GM12878 (cell line): ENCODE results near the gene CDH4. TPM values are rescaled to one million over a fixed set of nuclear protein-coding genes. Genes with fewer than 3 reads are reported as not detected.

Source experiments
- ATAC-seq: fragments of 200-7000 bp; cut with Tn5 transposase; 3 replicates; pipeline ENCODE4 v1.9.1; 2020; ENCODE audit warnings: mild to moderate bottlenecking, moderate library complexity
- BruUV-seq: library from RNA; stranded (reverse); fragments of 400-500 nt; replicated peaks from 2 replicates; lab custom pipeline; 2021; lab: Mats Ljungman, UMichigan
- CTCF ChIA-PET: fragments of 300-600 bp; sonication (Branson Sonifier 250); formaldehyde crosslinking; extraction: SDS; loops from one replicate; lab custom pipeline; 2021; ENCODE audit warnings: inconsistent platforms; lab: Yijun Ruan, JAX
- POLR2A ChIA-PET: fragments of 350-600 bp; formaldehyde crosslinking; extraction: SDS; loops from one replicate; lab custom pipeline; 2021; ENCODE audit warnings: inconsistent platforms; lab: Charles Lee
- RAD21 ChIA-PET: fragments of 300-600 bp; sonication (Branson Sonifier 250); formaldehyde crosslinking; loops from one replicate; lab custom pipeline; 2023; ENCODE audit warnings: antibody characterized with exemption; ENCODE audit not compliant: unreplicated experiment; lab: Charles Lee
- SMC1A ChIA-PET: fragments of 300-600 bp; sonication (Branson Sonifier 250); formaldehyde crosslinking; loops from one replicate; lab custom pipeline; 2023; ENCODE audit not compliant: unreplicated experiment, uncharacterized antibody; lab: Charles Lee
- DNase-seq: peaks from one replicate; pipeline ENCODE4 v3.0.0-alpha.2; 2011; ENCODE audit warnings: low read depth, low spot score
- FAIRE-seq: peaks from 3 replicates; lab custom pipeline; 2011; peaks lifted over from hg19 to GRCh38; lab: Jason Lieb, UNC
- H2AFZ ChIP-seq: 2 replicates; pipeline ENCODE4 v1.6.0; 2011; ENCODE audit warnings: low read depth, low read length, control low read depth; ENCODE audit not compliant: control insufficient read depth
- H3K27ac ChIP-seq: 2 replicates; pipeline ENCODE4 v1.5.1; 2011; ENCODE audit warnings: control low read depth; ENCODE audit not compliant: control insufficient read depth, insufficient read depth
- H3K27me3 ChIP-seq, 2 experiments: replicated peaks in 1 of 2; 2 replicates each; pipeline versions ENCODE4 v1.6.0 to v1.6.1; 2011; ENCODE audit warnings: low read length in 1 of 2; ENCODE audit not compliant: control insufficient read depth in 2 of 2, insufficient read depth in 2 of 2
- H3K36me3 ChIP-seq, 2 experiments: 2 replicates each; pipeline ENCODE4 v1.5.1; 2011; ENCODE audit warnings: low read length in 1 of 2; ENCODE audit not compliant: control insufficient read depth in 2 of 2, insufficient read depth in 2 of 2
- H3K4me1 ChIP-seq: 2 replicates; pipeline ENCODE4 v1.6.1; 2011; ENCODE audit warnings: mild to moderate bottlenecking, low read length, moderate library complexity, mixed read lengths; ENCODE audit not compliant: control insufficient read depth, insufficient read depth
- H3K4me2 ChIP-seq: 2 replicates; pipeline ENCODE4 v1.6.0; 2011; ENCODE audit warnings: control low read depth; ENCODE audit not compliant: control insufficient read depth, insufficient read depth
- H3K4me3 ChIP-seq: fragments of 200-600 bp; sonication (generic); 2 replicates; pipeline ENCODE4 v1.5.1; 2016
- H3K79me2 ChIP-seq: 2 replicates; pipeline ENCODE4 v1.6.0; 2011; ENCODE audit warnings: low read length; ENCODE audit not compliant: control insufficient read depth, insufficient read depth
- H3K9ac ChIP-seq: 2 replicates; pipeline ENCODE4 v1.8.0; 2011; ENCODE audit warnings: low read length, control low read depth, mixed read lengths; ENCODE audit not compliant: control insufficient read depth, insufficient read depth
- H3K9me3 ChIP-seq: replicated peaks from 3 replicates; pipeline ENCODE4 v1.5.1; 2011; ENCODE audit warnings: mild to moderate bottlenecking, low read length; ENCODE audit not compliant: control insufficient read depth, insufficient read depth
- H4K20me1 ChIP-seq: 2 replicates; pipeline ENCODE4 v1.6.0; 2011; ENCODE audit not compliant: control insufficient read depth, insufficient read depth
- ASH2L ChIP-seq: fragments of 300-600, 200-600 bp; sonication (generic); IDR thresholded peaks from 2 replicates; pipeline ENCODE4 v1.6.1; 2017; ENCODE audit warnings: low read depth, mild to moderate bottlenecking, borderline replicate concordance
- BCLAF1 ChIP-seq: fragments of 450-650 bp; IDR thresholded peaks from 2 replicates; pipeline ENCODE4 v1.6.1; 2017; ENCODE audit warnings: antibody characterized with exemption, mild to moderate bottlenecking, moderate library complexity
- BMI1 ChIP-seq: fragments of 450-650 bp; IDR thresholded peaks from 2 replicates; pipeline ENCODE4 v1.6.1; 2016; ENCODE audit warnings: mild to moderate bottlenecking, moderate library complexity, borderline replicate concordance
- CEBPZ ChIP-seq: fragments of 150-350 bp; IDR thresholded peaks from 2 replicates; pipeline ENCODE4 v1.6.1; 2016; ENCODE audit warnings: low read depth, low read length
- CHD1 ChIP-seq: IDR thresholded peaks from 2 replicates; pipeline ENCODE4 v1.6.1; 2012; ENCODE audit warnings: low read depth, low read length, improper control_type of control experiment
- CHD4 ChIP-seq: fragments of 200-600 bp; sonication (generic); IDR thresholded peaks from 2 replicates; pipeline ENCODE4 v1.6.1; 2016; ENCODE audit warnings: mild to moderate bottlenecking
- DPF2 ChIP-seq: fragments of 450-650 bp; IDR thresholded peaks from 2 replicates; pipeline ENCODE4 v1.6.1; 2017; ENCODE audit warnings: mild to moderate bottlenecking
- EP300 ChIP-seq, 2 experiments: fragments of 150-350 bp in 1 of 2; IDR thresholded peaks; 2 replicates each; pipeline ENCODE4 v1.6.1; 2011 to 2012; ENCODE audit warnings: low read depth in 2 of 2, low read length in 2 of 2, borderline replicate concordance in 1 of 2, improper control_type of control experiment in 1 of 2, inconsistent platforms in 1 of 2; ENCODE audit not compliant: control insufficient read depth in 1 of 2
- ESRRA ChIP-seq: IDR thresholded peaks from 2 replicates; pipeline ENCODE4 v1.6.1; 2012; ENCODE audit warnings: mild to moderate bottlenecking, low read length, improper control_type of control experiment
- JUND ChIP-seq: IDR thresholded peaks from 2 replicates; pipeline ENCODE4 v1.6.1; 2012; ENCODE audit warnings: low read depth, mild to moderate bottlenecking, low read length, improper control_type of control experiment, moderate library complexity
- PAX5 ChIP-seq: IDR thresholded peaks from 2 replicates; pipeline ENCODE4 v1.6.1; 2011; ENCODE audit warnings: low read depth, low read length, borderline replicate concordance
- PKNOX1 ChIP-seq: fragments of 450-650 bp; IDR thresholded peaks from 2 replicates; pipeline ENCODE4 v1.6.1; 2016; ENCODE audit warnings: mild to moderate bottlenecking
- SREBF1 ChIP-seq: IDR thresholded peaks from 2 replicates; pipeline ENCODE4 v1.6.1; 2012; ENCODE audit warnings: mild to moderate bottlenecking, low read length
- SUZ12 ChIP-seq: fragments of 200-600 bp; sonication (generic); IDR thresholded peaks from one replicate; pipeline ENCODE4 v1.6.1; 2018; ENCODE audit warnings: antibody characterized with exemption, mild to moderate bottlenecking; ENCODE audit not compliant: unreplicated experiment
- TBL1XR1 ChIP-seq: IDR thresholded peaks from 2 replicates; pipeline ENCODE4 v1.6.1; 2012; ENCODE audit warnings: low read depth, low read length, improper control_type of control experiment
- ZNF217 ChIP-seq: fragments of 450-650 bp; IDR thresholded peaks from 2 replicates; pipeline ENCODE4 v1.6.1; 2017; ENCODE audit warnings: antibody characterized with exemption, mild to moderate bottlenecking
- WGBS: methylation state at CpG from one replicate; pipeline ENCODE4 v1.1.6; 2016; ENCODE audit warnings: low lambda C conversion rate; ENCODE audit not compliant: insufficient replicate concordance, insufficient coverage; ENCODE audit errors: missing lambda C conversion rate; 5-methylcytosine and 5-hydroxymethylcytosine counted together
- in situ Hi-C: fragments of 300-500 bp; cut with MboI; formaldehyde crosslinking; loops from 9 replicates; pipeline ENCODE4 v1.14.3; 2018; ENCODE audit warnings: mixed read lengths
- intact Hi-C: fragments of 100-400 bp; cut with micrococcal nuclease; formaldehyde crosslinking; loops from one replicate; pipeline ENCODE4 v1.14.2; 2022; ENCODE audit not compliant: unreplicated experiment
- polyA plus RNA-seq, 11 experiments: library from polyadenylated mRNA; depleted of rRNA in 4 of 11; unstranded in 6 of 11; stranded (reverse) in 5 of 11; fragments of >200 nt; fragmentation: Nextera tagmentation in 4 of 11; fragmentation: Illumina TruSeq in 1 of 11; extraction: Ambion mirVana in 4 of 11; extraction: Trizol in 1 of 11; gene quantifications; 1 replicate in 1 of 11; 2 replicates in 10 of 11; pipeline versions ENCODE4 v1.2.1 to v1.2.3, GENCODE V29; 2011 to 2016; ENCODE audit warnings: inconsistent platforms in 2 of 11, missing spikeins in 2 of 11, low read depth in 1 of 11
- total RNA-seq, 4 experiments: library from RNA; depleted of rRNA in 3 of 4; stranded (reverse); fragments of >200 nt in 3 of 4; fragmentation: Illumina TruSeq in 1 of 4; extraction: Trizol in 1 of 4; gene quantifications; 2 replicates each; pipeline versions ENCODE4 v1.2.1 to v1.2.3, GENCODE V29; 2013 to 2021

Gene CDH4
- total and polyA plus RNA-seq, 10 of the 15 experiments (the other 5 are each of a cell fraction or from before 2014, with no cell fraction given) = not detected

- in situ Hi-C loops = no loop called here
- ChIA-PET CTCF (no interaction called here), SMC1A (no interaction called here), POLR2A (no interaction called here), RAD21 (no interaction called here)
- Histone ChIP-seq H4K20me1 (no peaks in the 10 kb centered on the region), H3K4me1 (no peaks in the 10 kb centered on the region), H3K9ac (no peak overlapping the region), H3K4me3 (no peak overlapping the region), H3K4me2 (no peak overlapping the region), H3K36me3 (no peaks in the 10 kb centered on the region), H3K9me3 (no peaks in the 10 kb centered on the region; the same call in 2 of the 3 replicates), H3K27ac (no peak overlapping the region), H2AFZ (no peak overlapping the region), H3K27me3 (no peaks in the 10 kb centered on the region), H3K79me2 (no peaks in the 10 kb centered on the region)
- 79% methylated on average over 21 of the region's 21 CpGs for WGBS
- intact Hi-C loops = no loop called here
- ATAC-seq = no peak
- FAIRE-seq = no peak
- DNase-seq = no peak
- no TSS peak for BruUV-seq
- TF ChIP-seq BCLAF1 = no peak
- TF ChIP-seq PKNOX1 = no peak
- TF ChIP-seq SREBF1 = no peak
- TF ChIP-seq EP300 (IDR thresholded peaks at IDR 0.05; ENCODE audit: borderline replicate concordance in 1 of 2, control insufficient read depth in 1 of 2, low read depth in 2 of 2, low read length in 2 of 2) = no peak
- no peak for TF ChIP-seq PAX5
- no peak for TF ChIP-seq BMI1
- no peak for TF ChIP-seq TBL1XR1
- TF ChIP-seq ESRRA = no peak
- no peak for TF ChIP-seq ASH2L
- TF ChIP-seq CHD1 = no peak
- TF ChIP-seq CHD4 = no peak
- TF ChIP-seq CEBPZ = no peak
- no peak for TF ChIP-seq ZNF217
- no peak for TF ChIP-seq DPF2
- TF ChIP-seq SUZ12 = no peak
- no peak for TF ChIP-seq JUND
Measured at GRCh38 chr20:61927193-61927825, 675.2 kb downstream of the CDH4 start.
